ENCODE data around the gene PCP4L1. TPM values are rescaled to one million over a fixed set of nuclear protein-coding genes. Genes with fewer than 3 reads are reported as not detected.

The PCP4L1 gene
- total RNA-seq, 6 donors from 2014 or later: 1.0 to 8.1 (median 5.0) TPM

DNA sequence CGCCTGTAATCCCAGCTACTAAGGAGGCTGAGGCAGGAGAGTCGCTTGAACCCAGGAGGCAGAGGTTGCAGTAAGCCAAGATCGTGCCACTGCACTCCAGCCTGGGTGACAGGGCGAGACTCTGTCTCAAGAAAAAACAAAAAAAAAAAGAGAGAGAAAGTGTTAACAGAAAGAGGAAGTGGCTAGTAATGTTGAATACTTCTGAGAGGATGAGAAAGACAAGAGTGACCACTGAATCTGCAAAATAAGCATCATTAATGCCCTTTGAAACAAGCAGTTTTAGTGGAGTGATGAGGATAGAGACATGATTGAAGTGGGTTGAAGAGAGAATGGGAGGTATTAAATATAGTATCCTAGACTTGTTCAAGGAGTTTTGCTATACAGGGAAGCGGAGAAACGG is 39.6 kb downstream of the PCP4L1 start:
- WGBS, 2 donors: 83 to 91% methylated on average over 6 of the region's 6 CpGs
- Histone ChIP-seq H3K4me1 (peaks cover 0 to 2% (median 0%) of the 10 kb centered on the region in 4 donors), H3K4me3 (no peak overlapping the region), H3K9me3 (no peaks in the 10 kb centered on the region), H3K27me3 (no peaks in the 10 kb centered on the region), H3K27ac (no peak overlapping the region), H3K36me3 (no peaks in the 10 kb centered on the region)
- TF ChIP-seq POLR2AphosphoS5 (IDR thresholded peaks at IDR 0.05) (no peak), EP300 (IDR thresholded peaks at IDR 0.05) (no peak), CTCF (IDR thresholded peaks at IDR 0.05) (no peak), POLR2A (IDR thresholded peaks at IDR 0.05) (no peak)
- no peak for DNase-seq
- ATAC-seq (ENCODE audit: low FRiP score in 2 of 2): no peak

- Histone ChIP-seq H3K36me3 (no peaks in the 10 kb centered on the region), H3K9me3 (no peaks in the 10 kb centered on the region), H3K27ac (no peak overlapping the region), H3K4me3 (no peak overlapping the region), H3K4me1 (peaks cover 0 to 5% (median 3%) of the 10 kb centered on the region in 4 donors), H3K27me3 (no peaks in the 10 kb centered on the region)
- peak in 1 of 2 donors; percentile 52 for DNase-seq
- TF ChIP-seq POLR2A (IDR thresholded peaks at IDR 0.05): no peak
- no peak for TF ChIP-seq POLR2AphosphoS5 (IDR thresholded peaks at IDR 0.05)
- TF ChIP-seq CTCF (IDR thresholded peaks at IDR 0.05): no peak
- no peak for TF ChIP-seq EP300 (IDR thresholded peaks at IDR 0.05)
- WGBS, 2 donors: 74 to 92% methylated on average over 8 to 9 of the region's 9 CpGs
- ATAC-seq (ENCODE audit: low FRiP score in 2 of 2): no peak
Observed at GRCh38 chr1:161299347-161299746, 40.8 kb downstream of the PCP4L1 start.

- no peaks in the 10 kb centered on the region for H3K36me3 ChIP-seq
- no peak for ATAC-seq (ENCODE audit: low FRiP score in 2 of 2)
Observed at GRCh38 chr1:161300478-161300877, 41.9 kb downstream of the PCP4L1 start.

GRCh38 chr1:161304927-161305866 is 46.7 kb downstream of the PCP4L1 start:
- 10 to 17% methylated on average over 15 to 16 of the region's 17 CpGs for WGBS, 2 donors
- Histone ChIP-seq H3K4me1 (peaks cover 19 to 33% (median 26%) of the 10 kb centered on the region in 4 donors), H3K36me3 (no peaks in the 10 kb centered on the region), H3K9me3 (no peaks in the 10 kb centered on the region), H3K27me3 (no peaks in the 10 kb centered on the region), H3K4me3 (peak overlapping the region; percentile 3 to 84 (median 68)), H3K27ac (peak overlapping the region; percentile 55 to 90 (median 78))
- TF ChIP-seq EP300 (IDR thresholded peaks at IDR 0.05) (no peak), POLR2AphosphoS5 (IDR thresholded peaks at IDR 0.05) (no peak), CTCF (IDR thresholded peaks at IDR 0.05) (no peak), POLR2A (IDR thresholded peaks at IDR 0.05) (no peak)
- ATAC-seq (ENCODE audit: low FRiP score in 2 of 2): peak; percentile 17 to 31
- no peak for DNase-seq

More at GRCh38 chr1:161300478-161300877, 41.9 kb downstream of the PCP4L1 start:
- Histone ChIP-seq H3K27me3 (no peaks in the 10 kb centered on the region), H3K9me3 (no peaks in the 10 kb centered on the region), H3K4me3 (no peak overlapping the region), H3K4me1 (peaks cover 11 to 16% (median 14%) of the 10 kb centered on the region in 4 donors), H3K27ac (no peak overlapping the region)
- WGBS, 2 donors: 91 to 95% methylated on average over 4 of the region's 4 CpGs
- TF ChIP-seq CTCF (IDR thresholded peaks at IDR 0.05): no peak
- TF ChIP-seq POLR2A (IDR thresholded peaks at IDR 0.05): no peak
- no peak for TF ChIP-seq EP300 (IDR thresholded peaks at IDR 0.05)
- TF ChIP-seq POLR2AphosphoS5 (IDR thresholded peaks at IDR 0.05): no peak
- DNase-seq: no peak
